HL-60 (cell line): ENCODE results near the gene EREG.

Experiments
- GABPA ChIP-seq: IDR thresholded peaks from 2 replicates; pipeline ENCODE4 v1.6.1; 2012; ENCODE audit warnings: low read depth
- POLR2AphosphoS5 ChIP-seq: IDR thresholded peaks from 2 replicates; pipeline ENCODE4 v1.6.1; 2012; ENCODE audit warnings: low read depth
- TF ChIP-seq, protein P1 (sequence below): IDR thresholded peaks from one replicate; pipeline ENCODE4 v1.5.1; 2011; ENCODE audit warnings: low read length, control low read depth, inconsistent platforms; ENCODE audit not compliant: insufficient read depth

DNA sequence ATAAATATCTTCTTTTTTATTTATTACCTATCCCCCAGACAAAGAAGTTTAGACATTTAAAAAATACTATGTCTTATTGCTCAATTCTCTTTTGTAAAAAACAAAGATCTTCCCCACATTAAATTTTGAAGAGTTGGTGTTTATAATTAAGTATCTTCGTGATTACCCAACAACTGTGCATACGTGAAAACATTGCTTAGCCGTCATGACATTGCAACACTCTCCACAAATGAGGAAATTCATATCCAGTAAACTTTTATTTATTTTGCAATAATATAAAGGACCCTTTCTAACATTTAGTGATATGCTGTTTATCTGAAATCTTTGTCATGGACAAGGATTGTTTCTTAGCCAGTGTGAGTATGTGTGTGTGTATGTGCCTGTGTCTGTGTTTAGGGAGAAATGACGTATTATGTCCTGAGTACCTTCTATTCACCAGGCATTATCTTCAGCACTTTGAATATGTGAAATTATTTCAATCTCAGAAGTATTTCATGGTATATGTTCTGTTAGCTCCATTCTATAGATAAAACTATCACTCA is 26.1 kb upstream of the EREG start:
- TF ChIP-seq, protein P1, sequence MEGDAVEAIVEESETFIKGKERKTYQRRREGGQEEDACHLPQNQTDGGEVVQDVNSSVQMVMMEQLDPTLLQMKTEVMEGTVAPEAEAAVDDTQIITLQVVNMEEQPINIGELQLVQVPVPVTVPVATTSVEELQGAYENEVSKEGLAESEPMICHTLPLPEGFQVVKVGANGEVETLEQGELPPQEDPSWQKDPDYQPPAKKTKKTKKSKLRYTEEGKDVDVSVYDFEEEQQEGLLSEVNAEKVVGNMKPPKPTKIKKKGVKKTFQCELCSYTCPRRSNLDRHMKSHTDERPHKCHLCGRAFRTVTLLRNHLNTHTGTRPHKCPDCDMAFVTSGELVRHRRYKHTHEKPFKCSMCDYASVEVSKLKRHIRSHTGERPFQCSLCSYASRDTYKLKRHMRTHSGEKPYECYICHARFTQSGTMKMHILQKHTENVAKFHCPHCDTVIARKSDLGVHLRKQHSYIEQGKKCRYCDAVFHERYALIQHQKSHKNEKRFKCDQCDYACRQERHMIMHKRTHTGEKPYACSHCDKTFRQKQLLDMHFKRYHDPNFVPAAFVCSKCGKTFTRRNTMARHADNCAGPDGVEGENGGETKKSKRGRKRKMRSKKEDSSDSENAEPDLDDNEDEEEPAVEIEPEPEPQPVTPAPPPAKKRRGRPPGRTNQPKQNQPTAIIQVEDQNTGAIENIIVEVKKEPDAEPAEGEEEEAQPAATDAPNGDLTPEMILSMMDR = no peak
- TF ChIP-seq POLR2AphosphoS5 (no peak), GABPA (no peak)
